Effector memory CD8-positive, alpha-beta T cell (primary cell): ENCODE data around the gene CTDSPL.

Experiments
- ATAC-seq: fragments of 150-1000 bp; cut with Tn5 transposase; replicated peaks from 2 replicates; pipeline ENCODE4 v1.10.0; 2021; ENCODE audit warnings: mild to moderate bottlenecking, moderate library complexity
- DNase-seq, 3 experiments: peaks; one replicate each; pipeline ENCODE4 v3.0.0; 2021
- H3K27ac Mint-ChIP-seq, 2 donors: one replicate each; pipeline ENCODE4 v1.8.0; 2022; ENCODE audit warnings: mild to moderate bottlenecking in 2 of 2, mixed read lengths in 2 of 2, moderate library complexity in 2 of 2
- H3K27me3 Mint-ChIP-seq, 2 donors: one replicate each; pipeline ENCODE4 v1.8.0; 2022; ENCODE audit warnings: mixed read lengths in 2 of 2
- H3K36me3 Mint-ChIP-seq: one replicate; pipeline ENCODE4 v1.8.0; 2022; ENCODE audit warnings: mild to moderate bottlenecking, moderate library complexity, mixed read lengths; ENCODE audit not compliant: insufficient read depth
- H3K4me1 Mint-ChIP-seq, 2 donors: one replicate each; pipeline ENCODE4 v1.8.0; 2022; ENCODE audit warnings: low read depth in 2 of 2, mixed read lengths in 2 of 2
- H3K4me3 Mint-ChIP-seq, 2 donors: one replicate each; pipeline ENCODE4 v1.8.0; 2022; ENCODE audit warnings: mild to moderate bottlenecking in 2 of 2, mixed read lengths in 2 of 2, moderate library complexity in 2 of 2
- H3K9me3 Mint-ChIP-seq, 2 donors: one replicate each; pipeline ENCODE4 v1.8.0; 2022; ENCODE audit warnings: mixed read lengths in 2 of 2

The CTDSPL gene

GRCh38 chr3:38001456-38002081, 139.9 kb downstream of the CTDSPL start:
- DNase-seq (no peak), ATAC-seq (no peak)
- Mint-ChIP-seq H3K27ac (peak overlapping the region in 1 of 2 donors; percentile 89), H3K4me3 (no peak overlapping the region), H3K9me3 (no peaks in the 10 kb centered on the region), H3K36me3 (peaks cover 26% of the 10 kb centered on the region), H3K4me1 (peaks cover 42 to 44% of the 10 kb centered on the region in 2 donors), H3K27me3 (no peaks in the 10 kb centered on the region)

DNA sequence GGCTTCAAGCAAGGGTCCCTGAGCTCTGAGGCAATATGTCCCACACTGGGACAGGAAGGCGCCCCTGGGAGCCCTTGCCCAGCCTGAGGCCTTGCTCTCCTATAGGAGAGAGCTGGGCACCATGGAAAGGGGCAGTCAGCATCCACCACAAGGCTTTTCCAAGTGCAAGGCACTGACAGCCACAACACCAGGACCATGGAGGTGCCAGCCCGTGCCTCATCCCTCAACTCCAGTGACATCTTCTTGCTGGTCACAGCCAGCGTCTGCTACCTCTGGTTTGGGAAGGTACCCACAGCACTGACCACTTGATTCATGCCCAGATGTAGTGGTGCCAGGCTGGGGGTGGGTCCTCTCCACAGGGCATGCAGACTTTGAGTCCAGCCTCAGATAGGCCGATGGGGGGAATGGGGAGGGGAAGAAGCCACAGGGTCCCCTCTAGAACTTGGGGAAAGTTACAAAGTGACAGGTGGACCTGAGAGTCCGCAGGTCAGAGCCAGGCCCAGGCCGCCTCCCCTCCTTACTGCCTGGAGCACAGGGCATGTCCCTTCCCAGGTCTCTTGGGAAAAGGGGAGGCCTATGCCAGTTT, 140.7 kb downstream of the CTDSPL start:
- Mint-ChIP-seq H3K9me3 (no peaks in the 10 kb centered on the region), H3K36me3 (peaks cover 30% of the 10 kb centered on the region), H3K4me3 (no peak overlapping the region), H3K27ac (peak overlapping the region in 1 of 2 donors; percentile 89), H3K4me1 (peaks cover 37% of the 10 kb centered on the region in 2 donors), H3K27me3 (no peaks in the 10 kb centered on the region)
- no peak for DNase-seq
- no peak for ATAC-seq

GRCh38 chr3:38002940-38003339, 141.3 kb downstream of the CTDSPL start:
- no peak for DNase-seq
- Mint-ChIP-seq H3K36me3 (peaks cover 31% of the 10 kb centered on the region), H3K4me1 (peaks cover 37% of the 10 kb centered on the region in 2 donors), H3K27ac (peak overlapping the region; percentile 29 to 89), H3K9me3 (no peaks in the 10 kb centered on the region), H3K27me3 (no peaks in the 10 kb centered on the region), H3K4me3 (no peak overlapping the region)
- no peak for ATAC-seq

GRCh38 chr3:38003371-38003816, 141.7 kb downstream of the CTDSPL start:
- no peak overlapping the region for H3K4me3 Mint-ChIP-seq
- DNase-seq: peak; percentile 50 to 55 (median 51)
- peak overlapping the region; percentile 29 to 89 for H3K27ac Mint-ChIP-seq
- H3K36me3 Mint-ChIP-seq: peaks cover 30% of the 10 kb centered on the region
- no peaks in the 10 kb centered on the region for H3K9me3 Mint-ChIP-seq
- ATAC-seq: peak; percentile 33
- H3K4me1 Mint-ChIP-seq: peaks cover 32 to 33% of the 10 kb centered on the region in 2 donors
- H3K27me3 Mint-ChIP-seq: no peaks in the 10 kb centered on the region

GRCh38 chr3:38003817-38004414, 142.2 kb downstream of the CTDSPL start:
- Mint-ChIP-seq H3K27me3 (no peaks in the 10 kb centered on the region), H3K4me3 (no peak overlapping the region), H3K9me3 (no peaks in the 10 kb centered on the region), H3K4me1 (peaks cover 28 to 31% of the 10 kb centered on the region in 2 donors), H3K36me3 (peaks cover 26% of the 10 kb centered on the region), H3K27ac (peak overlapping the region; percentile 29 to 89)
- DNase-seq (no peak), ATAC-seq (no peak)

GRCh38 chr3:38004415-38005075, 142.9 kb downstream of the CTDSPL start:
- DNase-seq: peak in 2 of 3 experiments; percentile 49 to 51
- H3K36me3 Mint-ChIP-seq: peaks cover 26% of the 10 kb centered on the region
- H3K4me3 Mint-ChIP-seq: peak overlapping the region in 1 of 2 donors; percentile 17
- peak; percentile 72 for ATAC-seq
- no peaks in the 10 kb centered on the region for H3K9me3 Mint-ChIP-seq
- H3K27me3 Mint-ChIP-seq: no peaks in the 10 kb centered on the region
- peaks cover 23 to 25% of the 10 kb centered on the region in 2 donors for H3K4me1 Mint-ChIP-seq
- peak overlapping the region in 1 of 2 donors; percentile 89 for H3K27ac Mint-ChIP-seq

GRCh38 chr3:38005076-38006020, 143.7 kb downstream of the CTDSPL start:
- H3K36me3 Mint-ChIP-seq: peaks cover 23% of the 10 kb centered on the region
- no peaks in the 10 kb centered on the region for H3K9me3 Mint-ChIP-seq
- no peak for DNase-seq
- peak; percentile 28 for ATAC-seq
- no peaks in the 10 kb centered on the region for H3K27me3 Mint-ChIP-seq
- H3K4me3 Mint-ChIP-seq: no peak overlapping the region
- H3K27ac Mint-ChIP-seq: no peak overlapping the region
- H3K4me1 Mint-ChIP-seq: peaks cover 21% of the 10 kb centered on the region in 2 donors

GRCh38 chr3:38006031-38006430, 144.4 kb downstream of the CTDSPL start:
- Mint-ChIP-seq H3K27me3 (no peaks in the 10 kb centered on the region), H3K9me3 (no peaks in the 10 kb centered on the region), H3K27ac (no peak overlapping the region), H3K4me1 (peaks cover 21% of the 10 kb centered on the region in 2 donors), H3K4me3 (no peak overlapping the region), H3K36me3 (peaks cover 22% of the 10 kb centered on the region)
- DNase-seq: no peak
- no peak for ATAC-seq

DNA sequence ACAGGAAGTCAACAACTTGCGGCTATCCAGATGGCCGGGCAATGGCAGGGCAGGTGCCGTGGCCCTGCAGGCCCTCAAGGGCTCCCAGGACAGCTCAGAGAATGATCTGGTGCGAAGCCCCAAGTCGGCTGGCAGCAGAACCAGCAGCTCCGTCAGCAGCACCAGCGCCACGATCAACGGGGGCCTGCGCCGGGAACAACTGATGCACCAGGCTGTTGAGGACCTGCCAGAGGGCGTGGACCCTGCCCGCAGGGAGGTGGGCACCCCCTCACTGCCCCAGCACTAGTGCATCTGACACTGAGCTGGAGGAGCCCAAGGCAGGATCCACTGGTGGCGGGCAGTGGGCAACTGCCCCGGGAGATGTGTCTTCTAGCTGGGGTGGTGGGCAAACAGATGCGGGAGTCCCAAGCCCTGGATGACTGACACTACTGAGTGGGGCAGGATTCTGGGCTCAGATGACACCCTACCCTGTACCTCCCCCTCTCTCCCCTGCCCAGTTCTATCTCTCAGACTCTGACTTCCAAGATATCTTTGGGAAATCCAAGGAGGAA, 144.8 kb downstream of the CTDSPL start:
- Mint-ChIP-seq H3K27ac (no peak overlapping the region), H3K9me3 (no peaks in the 10 kb centered on the region), H3K4me3 (no peak overlapping the region), H3K27me3 (no peaks in the 10 kb centered on the region), H3K36me3 (peaks cover 22% of the 10 kb centered on the region), H3K4me1 (peaks cover 21% of the 10 kb centered on the region in 2 donors)
- ATAC-seq: no peak
- DNase-seq: no peak

DNA sequence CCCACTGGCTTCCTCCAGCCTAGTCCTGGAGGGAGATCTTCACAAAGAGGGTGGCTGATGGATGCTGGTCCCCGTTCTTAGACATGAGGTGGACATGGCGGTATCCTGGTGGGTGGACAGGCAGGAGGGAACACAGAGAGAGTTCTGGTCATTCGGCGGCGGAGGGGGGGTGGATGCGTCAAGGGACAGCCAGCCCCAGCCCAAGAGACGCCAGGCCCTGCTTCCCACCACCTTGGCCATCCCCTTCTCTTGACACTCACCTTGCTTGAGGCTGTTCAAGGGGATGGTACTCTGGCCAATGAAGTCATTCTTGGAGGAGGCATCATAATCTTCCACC, 146.0 kb downstream of the CTDSPL start:
- Mint-ChIP-seq H3K4me3 (no peak overlapping the region), H3K4me1 (peaks cover 21% of the 10 kb centered on the region in 2 donors), H3K9me3 (no peaks in the 10 kb centered on the region), H3K27ac (peak overlapping the region; percentile 67 to 68), H3K27me3 (no peaks in the 10 kb centered on the region), H3K36me3 (peaks cover 17% of the 10 kb centered on the region)
- no peak for DNase-seq
- ATAC-seq: no peak

DNA sequence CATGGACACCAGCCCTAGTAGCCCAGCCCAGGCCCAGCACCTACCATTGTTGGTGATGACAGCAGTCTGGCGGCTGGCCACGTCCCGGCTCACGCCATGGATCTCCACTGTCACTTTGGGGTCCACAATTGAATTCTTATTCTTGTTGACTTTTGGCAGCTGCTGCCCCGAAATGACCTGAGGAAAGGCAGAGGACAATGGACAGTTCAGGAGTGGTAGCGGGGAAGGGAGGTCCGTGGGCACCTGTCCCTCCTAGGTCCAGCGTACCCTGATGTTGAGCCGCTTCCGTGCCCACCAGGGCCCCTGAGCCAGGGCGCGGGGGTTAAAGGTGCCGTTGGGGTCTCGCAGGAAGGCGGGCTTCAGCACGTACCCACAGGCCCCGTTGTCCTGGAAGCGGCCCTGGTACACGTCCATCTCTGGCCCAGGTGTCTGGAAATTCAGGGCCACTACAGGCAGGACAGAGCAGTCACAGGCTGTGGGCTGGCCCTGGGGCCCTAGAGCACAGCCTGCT, 146.6 kb downstream of the CTDSPL start:
- DNase-seq (no peak), ATAC-seq (no peak)
- no peaks in the 10 kb centered on the region for H3K27me3 Mint-ChIP-seq
- H3K36me3 Mint-ChIP-seq: peaks cover 17% of the 10 kb centered on the region
- no peak overlapping the region for H3K4me3 Mint-ChIP-seq
- H3K9me3 Mint-ChIP-seq: no peaks in the 10 kb centered on the region
- H3K27ac Mint-ChIP-seq: no peak overlapping the region
- H3K4me1 Mint-ChIP-seq: peaks cover 16% of the 10 kb centered on the region in 2 donors

DNA sequence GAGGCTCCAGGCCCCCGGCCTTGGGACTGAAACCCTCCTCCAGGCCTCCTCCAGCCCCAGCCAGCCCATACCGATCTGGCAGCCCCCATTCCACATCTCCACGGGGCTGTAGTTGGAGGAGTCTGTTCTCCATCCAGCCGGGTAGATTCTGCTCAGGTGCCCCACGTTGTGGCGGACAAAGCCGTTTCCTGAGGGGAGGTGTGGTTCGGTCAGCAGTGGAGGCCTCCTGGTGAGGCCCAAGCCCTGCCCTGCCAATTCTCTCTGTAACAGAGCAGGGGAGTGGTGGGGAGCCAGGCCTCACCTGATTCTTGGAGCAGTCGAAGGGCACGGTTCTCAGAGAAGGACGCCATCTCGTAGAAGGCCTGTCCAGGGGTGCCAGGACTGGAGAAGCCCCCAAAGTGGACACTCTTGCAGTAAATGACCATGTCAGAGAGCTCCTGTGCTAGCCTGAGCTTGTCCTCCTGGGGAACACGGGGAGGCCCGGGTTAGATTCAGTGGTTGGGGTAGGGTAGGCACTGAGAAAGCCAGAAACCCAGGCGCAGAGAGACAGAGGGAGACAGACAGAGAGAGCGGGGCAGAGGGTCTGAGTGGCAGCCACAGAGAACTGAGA, 147.4 kb downstream of the CTDSPL start:
- no peak for ATAC-seq
- Mint-ChIP-seq H3K4me3 (no peak overlapping the region), H3K27me3 (no peaks in the 10 kb centered on the region), H3K27ac (peak overlapping the region; percentile 67 to 78), H3K9me3 (no peaks in the 10 kb centered on the region), H3K36me3 (peaks cover 20% of the 10 kb centered on the region), H3K4me1 (peaks cover 10 to 13% of the 10 kb centered on the region in 2 donors)
- DNase-seq: no peak
